ENCODE measurements around the gene SH3BGR.
"Not testable (repeated sequence)": the region's sequence is repeated elsewhere in the genome, so short reads cannot be mapped to it uniquely, and the experiment has no call there.

Gene SH3BGR

GRCh38 chr21:39515684-39516472 lies 64.1 kb downstream of the SH3BGR start:
- DNase-seq (ENCODE audit: low read depth), result no peak

DNA sequence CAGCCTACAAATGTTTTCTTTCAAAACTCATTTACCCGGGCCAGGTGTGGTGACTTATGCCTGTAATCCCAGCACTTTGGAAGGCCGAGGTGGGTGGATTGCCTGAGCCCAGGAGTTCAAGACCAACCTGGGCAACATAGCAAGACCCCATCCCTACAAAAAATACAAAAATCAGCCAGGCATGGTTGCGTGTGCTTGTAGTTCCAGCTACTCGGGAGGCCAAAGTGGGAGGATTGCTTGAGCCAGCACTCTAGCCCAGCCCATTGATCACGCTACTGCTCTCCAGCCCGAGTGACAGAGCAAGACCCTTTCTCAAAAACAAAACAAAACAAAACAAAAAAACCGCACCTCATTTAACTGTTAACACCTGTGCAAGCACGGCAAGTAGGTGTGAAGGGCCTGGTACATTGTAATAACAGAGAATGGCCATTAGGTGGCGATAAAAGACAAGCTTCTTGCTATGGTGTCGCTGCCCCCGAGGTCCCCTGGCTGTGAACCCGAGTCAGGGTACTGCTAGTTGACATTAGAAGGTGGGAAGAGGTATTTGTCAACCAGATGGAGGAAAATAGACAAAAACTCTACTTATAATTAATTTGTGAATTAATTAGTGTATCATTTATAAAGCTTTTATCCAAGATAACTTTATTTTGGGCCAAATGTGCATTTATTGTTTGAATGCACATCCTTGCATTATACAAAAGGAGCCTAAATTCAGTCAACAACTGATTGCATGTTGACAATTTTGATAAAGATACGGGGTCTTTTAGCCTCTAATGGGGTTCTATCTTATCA lies 66.5 kb downstream of the SH3BGR start:
- no peak for DNase-seq (ENCODE audit: low read depth)

DNA sequence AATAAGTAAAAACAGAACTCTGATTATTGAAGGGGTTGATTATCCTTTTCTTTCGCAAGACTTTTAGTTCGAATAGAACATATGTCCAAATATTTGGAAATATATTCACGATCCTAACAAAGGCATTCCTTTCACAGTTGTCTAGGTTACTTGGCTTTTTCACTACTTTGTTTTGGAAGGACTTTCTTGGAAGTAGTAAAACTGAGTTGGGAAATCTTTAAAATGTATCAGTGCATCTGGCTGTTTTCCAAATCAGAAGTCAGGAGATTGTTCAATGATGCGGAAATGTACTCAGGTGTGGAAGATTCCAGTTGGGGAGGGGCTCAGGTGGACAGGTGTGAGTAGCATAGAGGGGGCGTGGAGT lies 67.1 kb downstream of the SH3BGR start:
- no peak for DNase-seq (ENCODE audit: low read depth)

- no peak for DNase-seq (ENCODE audit: low read depth)
These were observed 68.1 kb downstream of the SH3BGR start for GRCh38 chr21:39519835-39520234.

DNA sequence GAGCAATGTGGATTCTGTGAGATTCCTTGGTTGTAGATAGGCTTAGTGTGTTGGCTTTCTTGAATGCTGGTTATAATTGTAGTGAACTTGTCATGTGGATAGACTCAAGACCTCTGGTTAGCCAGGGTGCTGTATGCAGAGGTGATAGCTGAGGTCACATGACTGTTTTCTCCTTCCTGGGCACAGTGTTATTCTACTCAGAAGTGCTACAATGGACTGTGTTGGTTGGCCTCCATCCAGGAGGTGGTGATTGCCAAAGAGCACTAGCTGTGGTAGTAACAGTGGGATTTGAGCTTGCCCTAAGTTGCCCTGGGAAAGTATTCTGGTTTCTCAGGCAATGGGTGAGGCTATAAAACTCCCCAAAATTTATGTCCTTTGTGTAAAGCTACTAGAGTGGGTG lies 71.6 kb downstream of the SH3BGR start:
- no peak for DNase-seq (ENCODE audit: low read depth)

DNA sequence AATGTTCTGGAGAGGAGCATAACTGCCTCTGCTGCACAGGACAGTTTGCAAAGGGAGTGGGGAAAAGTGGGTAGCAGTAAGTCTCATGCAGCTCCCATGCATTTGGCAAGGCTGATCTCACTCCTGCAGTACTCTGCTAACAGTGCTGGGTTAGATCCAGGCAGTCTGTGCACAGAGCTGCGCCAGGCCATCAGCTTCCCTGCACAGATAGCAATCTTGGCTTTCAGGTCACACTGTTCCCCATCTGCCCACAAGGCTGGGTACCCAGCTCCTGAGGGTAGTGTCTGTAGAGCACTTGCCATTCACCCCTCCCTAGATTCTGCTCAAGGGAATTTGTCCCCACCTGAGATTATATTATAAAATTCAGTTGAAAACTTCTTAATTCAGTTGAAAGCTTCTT lies 72.1 kb downstream of the SH3BGR start:
- DNase-seq (ENCODE audit: low read depth), result no peak

DNA sequence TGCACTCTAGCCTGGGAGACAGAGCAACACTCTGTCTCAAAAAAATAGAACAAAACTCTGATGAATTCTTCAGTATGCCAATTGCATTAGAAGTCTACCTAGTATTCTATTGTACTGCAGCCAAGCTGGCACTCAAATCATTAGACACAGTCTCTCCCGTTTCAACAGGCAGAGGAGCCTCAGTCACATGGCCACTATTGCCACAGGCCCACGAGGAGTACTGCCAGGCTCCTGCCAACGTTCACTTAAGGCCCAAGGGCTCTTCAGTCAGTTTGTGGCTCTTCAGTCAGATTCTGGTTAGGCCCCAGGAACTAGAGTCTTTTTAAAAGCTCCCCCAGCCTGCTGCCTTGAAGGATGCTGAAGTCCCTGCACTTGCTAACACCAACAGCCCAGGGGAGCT lies 73.4 kb downstream of the SH3BGR start:
- DNase-seq (ENCODE audit: low read depth), result no peak

GRCh38 chr21:39525601-39526000 lies 73.8 kb downstream of the SH3BGR start:
- no peak for DNase-seq (ENCODE audit: low read depth)

- no peak for DNase-seq (ENCODE audit: low read depth)
These were observed 75.4 kb downstream of the SH3BGR start for GRCh38 chr21:39527067-39527595.

- no peak for DNase-seq (ENCODE audit: low read depth)
These were observed 76.1 kb downstream of the SH3BGR start for GRCh38 chr21:39527664-39528381.

- DNase-seq (ENCODE audit: low read depth), result no peak
These were observed 77.3 kb downstream of the SH3BGR start for GRCh38 chr21:39529026-39529425.

DNA sequence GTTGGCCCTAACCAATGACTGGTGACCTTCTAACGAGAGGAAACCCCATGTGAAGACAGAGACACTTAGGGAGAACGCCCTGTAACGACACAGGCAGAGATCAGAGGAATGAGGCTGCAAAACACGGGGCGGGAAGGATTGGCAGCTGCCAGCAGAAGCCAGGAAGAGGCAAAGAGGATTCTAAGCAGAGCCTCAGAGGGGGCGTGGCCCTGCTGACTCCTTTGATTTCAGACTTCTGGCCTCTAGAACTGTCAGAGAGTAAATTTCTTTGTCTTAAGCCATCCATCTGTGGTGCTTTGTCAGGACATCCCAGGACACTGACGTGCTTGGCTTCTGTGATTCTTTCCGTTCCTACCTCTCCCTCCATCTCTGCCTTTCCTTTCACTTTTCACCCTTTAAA lies 79.3 kb downstream of the SH3BGR start:
- DNase-seq (ENCODE audit: low read depth), result no peak

GRCh38 chr21:39531840-39532239 lies 80.1 kb downstream of the SH3BGR start:
- no peak for DNase-seq (ENCODE audit: low read depth)

DNA sequence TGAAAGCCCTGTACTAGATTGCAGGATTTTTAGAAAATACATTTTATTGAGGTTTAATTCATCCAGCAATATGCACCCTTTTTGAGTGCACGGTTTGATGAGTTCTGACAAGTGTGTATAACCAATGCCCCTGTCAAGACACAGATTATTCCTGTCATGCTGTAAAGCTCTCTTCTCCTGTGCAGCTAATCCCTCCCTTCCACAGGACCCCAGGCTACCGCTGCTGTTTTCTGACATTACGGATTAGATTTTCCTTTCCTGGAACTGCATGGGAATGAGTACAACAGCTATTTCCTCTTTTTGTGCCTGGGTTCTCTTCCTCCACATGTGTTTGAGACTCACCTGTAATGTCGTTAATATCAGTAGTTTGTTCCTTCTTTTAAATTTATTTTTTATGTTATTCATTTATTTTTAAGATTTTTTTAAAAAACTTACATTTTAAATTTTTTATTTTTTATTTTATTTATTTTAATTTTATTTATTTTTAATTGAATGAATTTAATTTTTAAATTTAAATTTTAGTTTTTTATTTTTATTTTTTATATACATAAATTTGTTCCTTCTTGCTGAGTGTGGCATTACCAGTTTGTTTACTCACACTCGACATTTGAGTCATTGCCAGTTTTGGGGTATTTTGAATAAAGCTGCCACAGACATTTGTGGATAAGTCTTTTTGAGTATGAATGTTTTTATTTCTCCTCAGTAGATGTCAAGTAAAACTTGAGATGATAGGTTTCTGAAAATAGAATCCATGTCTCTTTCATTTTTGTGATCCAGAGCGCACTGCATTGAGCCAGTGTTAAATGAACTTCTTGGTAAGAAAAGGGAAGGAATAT lies 82.0 kb downstream of the SH3BGR start:
- DNase-seq (ENCODE audit: low read depth), result no peak

GRCh38 chr21:39535646-39536437 lies 84.1 kb downstream of the SH3BGR start:
- no peak for DNase-seq (ENCODE audit: low read depth)

DNA sequence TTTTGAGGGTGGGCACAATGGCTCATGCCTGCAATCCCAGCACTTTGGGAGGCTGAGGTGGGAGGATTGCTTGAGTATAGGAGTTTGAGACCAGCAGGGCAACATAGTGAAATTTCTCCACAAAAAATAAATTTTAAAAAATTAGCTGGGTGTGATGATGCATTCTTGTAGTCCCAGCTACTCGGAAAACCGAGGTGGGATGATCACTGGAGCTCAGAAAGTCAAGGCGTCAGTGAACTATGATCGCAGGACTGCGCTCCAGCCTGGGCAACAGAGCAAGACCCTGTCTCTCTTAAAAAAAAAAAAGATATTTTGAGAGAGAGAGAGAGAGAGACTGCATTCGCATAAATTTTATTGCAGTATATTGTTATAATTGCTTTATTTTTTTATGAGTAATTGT lies 85.1 kb downstream of the SH3BGR start:
- no peak for DNase-seq (ENCODE audit: low read depth)

DNA sequence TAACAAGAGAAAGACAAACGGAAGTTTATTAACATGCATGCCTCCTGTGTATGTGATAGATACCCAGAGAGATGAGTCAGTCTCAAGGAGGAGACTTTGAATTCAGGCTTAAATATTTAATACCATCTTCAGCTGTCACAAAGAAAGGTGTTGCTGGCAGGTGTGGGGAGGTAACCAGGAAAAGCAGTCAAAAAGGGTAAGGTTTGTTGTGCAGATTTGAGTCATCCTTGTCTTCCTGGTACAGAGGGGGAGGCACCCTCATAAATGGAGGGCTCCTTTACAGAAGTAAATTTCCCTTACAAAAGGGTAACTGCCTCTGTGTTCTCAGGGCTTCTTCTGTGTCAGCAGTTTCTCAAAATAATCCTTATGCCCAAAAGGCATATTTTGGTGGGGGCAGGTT lies 85.8 kb downstream of the SH3BGR start:
- no peak for DNase-seq (ENCODE audit: low read depth)

- no peak for DNase-seq (ENCODE audit: low read depth)
These were observed 86.8 kb downstream of the SH3BGR start for GRCh38 chr21:39538453-39539042.

DNA sequence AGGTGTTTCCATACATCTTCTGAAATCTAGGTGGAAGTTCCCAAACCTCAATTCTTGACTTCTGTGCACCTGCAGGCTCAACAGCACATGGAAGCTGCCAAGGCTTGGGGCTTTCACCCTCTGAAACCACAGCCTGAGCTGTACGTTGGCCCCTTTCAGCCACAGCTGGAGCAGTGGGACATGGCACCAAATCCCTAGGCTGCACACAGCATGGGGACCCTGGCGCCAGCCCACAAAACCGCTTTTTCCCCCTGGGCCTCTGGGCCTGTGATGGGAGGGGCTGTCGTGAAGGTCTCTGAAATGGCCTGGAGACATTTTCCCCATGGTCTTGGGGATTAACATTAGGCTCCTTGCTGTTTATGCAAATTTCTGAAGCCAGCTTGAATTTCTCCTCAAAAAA lies 88.6 kb downstream of the SH3BGR start:
- DNase-seq (ENCODE audit: low read depth), result not testable (repeated sequence)

DNA sequence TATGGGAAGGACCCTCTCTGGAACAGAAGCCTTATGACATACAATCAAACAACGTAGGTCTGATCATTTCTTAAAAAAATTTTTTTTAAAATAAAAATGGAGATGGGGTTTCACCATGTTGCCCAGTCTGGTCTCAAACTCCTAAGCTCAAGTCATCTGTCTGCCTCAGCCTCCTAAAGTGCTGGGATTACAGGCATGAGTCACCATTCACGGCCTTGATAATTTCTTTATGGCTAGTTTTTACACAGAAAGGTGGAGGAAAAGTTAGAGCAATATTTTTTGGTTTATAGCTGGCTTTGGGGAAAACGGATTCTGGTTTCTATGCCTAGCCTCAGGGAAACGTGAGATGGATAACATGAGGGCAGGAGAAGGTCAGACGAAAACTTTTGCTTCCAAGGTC lies 91.0 kb downstream of the SH3BGR start:
- no peak for DNase-seq (ENCODE audit: low read depth)

- DNase-seq (ENCODE audit: low read depth), result no peak
These were observed 94.8 kb downstream of the SH3BGR start for GRCh38 chr21:39546522-39546921.
